WTC11 (cell line): ENCODE measurements around the gene TTC17. TPM values are rescaled to one million over a fixed set of nuclear protein-coding genes. Genes with fewer than 3 reads are reported as not detected.

Source experiments
- ATAC-seq: fragments of 200-7000 bp; cut with Tn5 transposase; 2 replicates; pipeline ENCODE4 v1.10.0; 2021; ENCODE audit warnings: mild to moderate bottlenecking, moderate library complexity
- CTCF ChIA-PET: fragments of 300-600 bp; sonication (Branson Sonifier 250); formaldehyde crosslinking; loops from one replicate; lab custom pipeline; 2021; ENCODE audit warnings: antibody characterized with exemption; lab: Charles Lee
- POLR2A ChIA-PET: fragments of 350-600 bp; sonication (Branson Sonifier 250); formaldehyde crosslinking; loops from one replicate; lab custom pipeline; 2021; ENCODE audit warnings: antibody characterized with exemption; lab: Charles Lee
- DNase-seq: peaks from one replicate; pipeline ENCODE4 v3.0.0; 2021; ENCODE audit warnings: low spot score
- H3K27ac Mint-ChIP-seq: 2 replicates; pipeline ENCODE4 v1.8.0; 2021; ENCODE audit warnings: mixed read lengths
- H3K27me3 Mint-ChIP-seq: 2 replicates; pipeline ENCODE4 v1.8.0; 2021; ENCODE audit warnings: low read depth, mild to moderate bottlenecking, moderate library complexity, mixed read lengths
- H3K36me3 Mint-ChIP-seq: 2 replicates; pipeline ENCODE4 v1.8.0; 2021; ENCODE audit warnings: mixed read lengths
- H3K4me1 Mint-ChIP-seq: 2 replicates; pipeline ENCODE4 v1.8.0; 2022; ENCODE audit warnings: mixed read lengths
- H3K4me3 Mint-ChIP-seq: 2 replicates; pipeline ENCODE4 v1.8.0; 2021; ENCODE audit warnings: mild to moderate bottlenecking, moderate library complexity, mixed read lengths
- H3K9me3 Mint-ChIP-seq: 2 replicates; pipeline ENCODE4 v1.8.0; 2021; ENCODE audit warnings: mixed read lengths
- AFF4 ChIP-seq: sonication (generic); formaldehyde crosslinking; IDR thresholded peaks from 2 replicates; pipeline ENCODE4 v1.8.1; 2023; ENCODE audit warnings: mild to moderate bottlenecking, missing genetic modification reagents, borderline replicate concordance
- AR ChIP-seq: fragments of 250-450 bp; sonication (Bioruptor Pico); IDR thresholded peaks from 2 replicates; pipeline ENCODE4 v1.9.0; 2021; ENCODE audit warnings: mild to moderate bottlenecking
- CREM ChIP-seq: sonication (generic); formaldehyde crosslinking; IDR thresholded peaks from 2 replicates; pipeline ENCODE4 v1.8.1; 2022; ENCODE audit warnings: mild to moderate bottlenecking, missing genetic modification reagents, moderate library complexity
- CTCF ChIP-seq: fragments of 200-600 bp; IDR thresholded peaks from 2 replicates; pipeline ENCODE4 v1.8.0; 2022; ENCODE audit warnings: antibody characterized with exemption
- FOXK1 ChIP-seq: sonication (generic); formaldehyde crosslinking; IDR thresholded peaks from 2 replicates; pipeline ENCODE4 v1.8.0; 2022; ENCODE audit warnings: mild to moderate bottlenecking, moderate library complexity, missing genetic modification reagents
- KAT7 ChIP-seq: sonication (generic); formaldehyde crosslinking; IDR thresholded peaks from 2 replicates; pipeline ENCODE4 v1.8.1; 2023; ENCODE audit warnings: missing genetic modification reagents, mild to moderate bottlenecking, borderline replicate concordance
- MYBL2 ChIP-seq: sonication (generic); formaldehyde crosslinking; IDR thresholded peaks from 2 replicates; pipeline ENCODE4 v1.8.1; 2023; ENCODE audit warnings: mild to moderate bottlenecking, moderate library complexity, missing genetic modification reagents
- OVOL2 ChIP-seq: fragments of 250-450 bp; sonication (Bioruptor Pico); IDR thresholded peaks from 2 replicates; pipeline ENCODE4 v1.9.0; 2021; ENCODE audit warnings: mild to moderate bottlenecking, borderline replicate concordance
- PRRX2 ChIP-seq: fragments of 250-450 bp; sonication (Bioruptor Pico); IDR thresholded peaks from 2 replicates; pipeline ENCODE4 v1.8.0; 2021; ENCODE audit warnings: mild to moderate bottlenecking
- SMAD4 ChIP-seq: sonication (generic); formaldehyde crosslinking; IDR thresholded peaks from 2 replicates; pipeline ENCODE4 v1.8.0; 2022; ENCODE audit warnings: mild to moderate bottlenecking, missing genetic modification reagents
- STAT6 ChIP-seq: sonication (generic); formaldehyde crosslinking; conservative IDR thresholded peaks from 2 replicates; pipeline ENCODE4 v1.8.1; 2023; ENCODE audit warnings: mild to moderate bottlenecking, low read depth, missing genetic modification reagents, moderate library complexity
- ZNF416 ChIP-seq: fragments of 250-450 bp; sonication (Bioruptor Pico); IDR thresholded peaks from 2 replicates; pipeline ENCODE4 v1.9.0; 2021; ENCODE audit warnings: mild to moderate bottlenecking, inconsistent platforms
- ZNF423 ChIP-seq: fragments of 250-450 bp; sonication (Bioruptor Pico); IDR thresholded peaks from 2 replicates; pipeline ENCODE4 v2.1.2; 2022; ENCODE audit warnings: mild to moderate bottlenecking, moderate library complexity
- total RNA-seq: library from RNA; stranded (reverse); gene quantifications from 3 replicates; pipeline ENCODE4 v1.2.3, GENCODE V29; 2021
- TF ChIP-seq, protein P1 (sequence below): sonication (generic); formaldehyde crosslinking; IDR thresholded peaks from 2 replicates; pipeline ENCODE4 v1.8.0; 2023; ENCODE audit warnings: missing genetic modification reagents
- TF ChIP-seq, protein P2 (sequence below): fragments of 250-450 bp; sonication (Bioruptor Pico); IDR thresholded peaks from 2 replicates; pipeline ENCODE4 v1.9.0; 2021; ENCODE audit warnings: mild to moderate bottlenecking
- TF ChIP-seq, protein P3 (sequence below): fragments of 250-450 bp; sonication (Bioruptor Pico); IDR thresholded peaks from 2 replicates; pipeline ENCODE4 v1.9.0; 2021; ENCODE audit warnings: mild to moderate bottlenecking, borderline replicate concordance

The TTC17 gene
- total RNA-seq, 1 experiment from 2014 or later, result 69.0 TPM

- Mint-ChIP-seq H3K9me3 (no peaks in the 10 kb centered on the region), H3K36me3 (0 out of 2 replicates have a peak, but pooled peaks cover 3% of the 10 kb centered on the region), H3K27me3 (no peaks in the 10 kb centered on the region), H3K27ac (no peak overlapping the region), H3K4me1 (peaks cover 22% of the 10 kb centered on the region), H3K4me3 (no peak overlapping the region)
- POLR2A ChIA-PET, result no interaction called here
- TF ChIP-seq CREM, result no peak
- CTCF ChIA-PET, result no interaction called here
- ATAC-seq (no peak), DNase-seq (no peak)
These were observed 18.7 kb downstream of the TTC17 start for GRCh38 chr11:43377389-43377788.

- Mint-ChIP-seq H3K27me3 (no peaks in the 10 kb centered on the region), H3K4me3 (no peak overlapping the region), H3K27ac (no peak overlapping the region), H3K4me1 (peaks cover 22% of the 10 kb centered on the region), H3K9me3 (no peaks in the 10 kb centered on the region), H3K36me3 (0 out of 2 replicates have a peak, but pooled peaks cover 3% of the 10 kb centered on the region)
- DNase-seq (no peak), ATAC-seq (no peak)
- ChIA-PET POLR2A (no interaction called here), CTCF (no interaction called here)
- TF ChIP-seq ZNF416 (CRISPR knock-in tag) (no peak), STAT6 (CRISPR knock-in tag) (no peak), PRRX2 (CRISPR knock-in tag) (no peak), ZNF423 (CRISPR knock-in tag) (no peak), SMAD4 (no peak), CREM (no peak), KAT7 (CRISPR knock-in tag) (no peak), MYBL2 (no peak), FOXK1 (CRISPR knock-in tag) (no peak), CTCF (no peak), AR (CRISPR knock-in tag) (no peak), OVOL2 (CRISPR knock-in tag) (no peak), AFF4 (no peak)
- TF ChIP-seq, protein P1, sequence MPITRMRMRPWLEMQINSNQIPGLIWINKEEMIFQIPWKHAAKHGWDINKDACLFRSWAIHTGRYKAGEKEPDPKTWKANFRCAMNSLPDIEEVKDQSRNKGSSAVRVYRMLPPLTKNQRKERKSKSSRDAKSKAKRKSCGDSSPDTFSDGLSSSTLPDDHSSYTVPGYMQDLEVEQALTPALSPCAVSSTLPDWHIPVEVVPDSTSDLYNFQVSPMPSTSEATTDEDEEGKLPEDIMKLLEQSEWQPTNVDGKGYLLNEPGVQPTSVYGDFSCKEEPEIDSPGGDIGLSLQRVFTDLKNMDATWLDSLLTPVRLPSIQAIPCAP (CRISPR knock-in tag), result no peak
- TF ChIP-seq, protein P2, sequence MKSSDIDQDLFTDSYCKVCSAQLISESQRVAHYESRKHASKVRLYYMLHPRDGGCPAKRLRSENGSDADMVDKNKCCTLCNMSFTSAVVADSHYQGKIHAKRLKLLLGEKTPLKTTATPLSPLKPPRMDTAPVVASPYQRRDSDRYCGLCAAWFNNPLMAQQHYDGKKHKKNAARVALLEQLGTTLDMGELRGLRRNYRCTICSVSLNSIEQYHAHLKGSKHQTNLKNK (CRISPR knock-in tag), result no peak
- TF ChIP-seq, protein P3, sequence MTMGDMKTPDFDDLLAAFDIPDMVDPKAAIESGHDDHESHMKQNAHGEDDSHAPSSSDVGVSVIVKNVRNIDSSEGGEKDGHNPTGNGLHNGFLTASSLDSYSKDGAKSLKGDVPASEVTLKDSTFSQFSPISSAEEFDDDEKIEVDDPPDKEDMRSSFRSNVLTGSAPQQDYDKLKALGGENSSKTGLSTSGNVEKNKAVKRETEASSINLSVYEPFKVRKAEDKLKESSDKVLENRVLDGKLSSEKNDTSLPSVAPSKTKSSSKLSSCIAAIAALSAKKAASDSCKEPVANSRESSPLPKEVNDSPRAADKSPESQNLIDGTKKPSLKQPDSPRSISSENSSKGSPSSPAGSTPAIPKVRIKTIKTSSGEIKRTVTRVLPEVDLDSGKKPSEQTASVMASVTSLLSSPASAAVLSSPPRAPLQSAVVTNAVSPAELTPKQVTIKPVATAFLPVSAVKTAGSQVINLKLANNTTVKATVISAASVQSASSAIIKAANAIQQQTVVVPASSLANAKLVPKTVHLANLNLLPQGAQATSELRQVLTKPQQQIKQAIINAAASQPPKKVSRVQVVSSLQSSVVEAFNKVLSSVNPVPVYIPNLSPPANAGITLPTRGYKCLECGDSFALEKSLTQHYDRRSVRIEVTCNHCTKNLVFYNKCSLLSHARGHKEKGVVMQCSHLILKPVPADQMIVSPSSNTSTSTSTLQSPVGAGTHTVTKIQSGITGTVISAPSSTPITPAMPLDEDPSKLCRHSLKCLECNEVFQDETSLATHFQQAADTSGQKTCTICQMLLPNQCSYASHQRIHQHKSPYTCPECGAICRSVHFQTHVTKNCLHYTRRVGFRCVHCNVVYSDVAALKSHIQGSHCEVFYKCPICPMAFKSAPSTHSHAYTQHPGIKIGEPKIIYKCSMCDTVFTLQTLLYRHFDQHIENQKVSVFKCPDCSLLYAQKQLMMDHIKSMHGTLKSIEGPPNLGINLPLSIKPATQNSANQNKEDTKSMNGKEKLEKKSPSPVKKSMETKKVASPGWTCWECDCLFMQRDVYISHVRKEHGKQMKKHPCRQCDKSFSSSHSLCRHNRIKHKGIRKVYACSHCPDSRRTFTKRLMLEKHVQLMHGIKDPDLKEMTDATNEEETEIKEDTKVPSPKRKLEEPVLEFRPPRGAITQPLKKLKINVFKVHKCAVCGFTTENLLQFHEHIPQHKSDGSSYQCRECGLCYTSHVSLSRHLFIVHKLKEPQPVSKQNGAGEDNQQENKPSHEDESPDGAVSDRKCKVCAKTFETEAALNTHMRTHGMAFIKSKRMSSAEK (CRISPR knock-in tag), result no peak
These were observed 20.2 kb downstream of the TTC17 start for GRCh38 chr11:43378897-43379296.
